ENCODE data around the gene SLC6A15. TPM values are rescaled to one million over a fixed set of nuclear protein-coding genes. Genes with fewer than 3 reads are reported as not detected.

Gene SLC6A15
- total RNA-seq, 2 donors from 2014 or later: 4.2 to 4.7 TPM

- no peaks in the 10 kb centered on the region for H3K9me3 Mint-ChIP-seq
- 100% methylated on average over 1 of the region's 1 CpG; no CpG with 5 or more reads in 1 of the 2 experiments for WGBS, 2 experiments (ENCODE audit: insufficient coverage in 1 of 2, insufficient read length in 1 of 2)
- no peaks in the 10 kb centered on the region for H3K36me3 Mint-ChIP-seq (ENCODE audit: low read depth)
- no peaks in the 10 kb centered on the region for H3K36me3 ChIP-seq (ENCODE audit: control insufficient read depth, insufficient read depth, low read length)
- no peak overlapping the region for H3K4me3 Mint-ChIP-seq
- no peak for DNase-seq
- no peak for TF ChIP-seq CTCF (conservative IDR thresholded peaks at IDR 0.05)
- H3K4me1 ChIP-seq (ENCODE audit: control insufficient read depth, insufficient read depth, low read length): no peaks in the 10 kb centered on the region
- H3K9ac ChIP-seq (ENCODE audit: extremely low read depth, low read length, poor library complexity, severe bottlenecking): no peak overlapping the region
- no peak overlapping the region for H3K4me3 ChIP-seq (ENCODE audit: low read length)
- peaks cover 37% of the 10 kb centered on the region for H3K27me3 ChIP-seq (ENCODE audit: control insufficient read depth, insufficient read depth, low read length, poor library complexity, severe bottlenecking)
- H3K9me3 ChIP-seq (ENCODE audit: control insufficient read depth, low read length): no peaks in the 10 kb centered on the region
- peaks cover 5% of the 10 kb centered on the region for H3K4me1 Mint-ChIP-seq
- peaks cover 70% of the 10 kb centered on the region for H3K27me3 Mint-ChIP-seq (ENCODE audit: insufficient read depth)
- no peak overlapping the region for H3K27ac ChIP-seq (ENCODE audit: low read depth, low read length)
- no peak overlapping the region for H3K27ac Mint-ChIP-seq
These were observed 102.0 kb downstream of the SLC6A15 start for GRCh38 chr12:84810611-84811010.

Other genes starting within 250 kb of the SLC6A15 start
- gene TSPAN19, start 123.5 kb upstream of the SLC6A15 start, total RNA-seq: not detected
- gene LRRIQ1, start 123.6 kb upstream of the SLC6A15 start, total RNA-seq: 1 to 10 TPM; 2.9 to 6.2 TPM